HG03575 (cell line): ENCODE results near the gene PRKCH.

Source experiments
- ATAC-seq: cut with Tn5 transposase; IDR thresholded peaks from one replicate; pipeline ENCODE4 v1.9.1; 2021; ENCODE audit not compliant: unreplicated experiment, insufficient number of reproducible peaks, low FRiP score; ENCODE audit errors: extremely low read depth

PRKCH gene

GRCh38 chr14:61542848-61543790, 221.7 kb downstream of the PRKCH start:
- no peak for ATAC-seq

DNA sequence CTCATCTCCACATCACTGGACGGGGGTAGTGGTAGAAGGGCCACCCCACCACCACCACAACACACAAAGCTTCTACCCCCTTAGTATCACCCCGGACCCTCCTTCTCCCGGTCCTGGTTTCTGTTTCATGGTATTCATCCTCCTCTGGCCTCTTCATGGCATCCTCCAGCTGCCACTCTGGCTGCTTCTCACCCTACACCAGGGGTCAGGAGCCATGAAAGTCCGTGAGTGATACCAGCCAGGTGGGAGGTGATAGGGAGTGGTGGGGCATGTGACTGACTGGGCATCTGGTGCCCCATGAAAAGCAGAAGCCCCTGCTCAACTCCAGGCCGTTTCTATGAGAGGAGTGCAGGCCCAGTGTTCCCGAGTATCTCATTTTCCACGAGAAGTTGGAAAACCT, 222.6 kb downstream of the PRKCH start:
- no peak for ATAC-seq

GRCh38 chr14:61544448-61545330, 223.3 kb downstream of the PRKCH start:
- no peak for ATAC-seq

GRCh38 chr14:61545726-61546455, 224.5 kb downstream of the PRKCH start:
- ATAC-seq = no peak

DNA sequence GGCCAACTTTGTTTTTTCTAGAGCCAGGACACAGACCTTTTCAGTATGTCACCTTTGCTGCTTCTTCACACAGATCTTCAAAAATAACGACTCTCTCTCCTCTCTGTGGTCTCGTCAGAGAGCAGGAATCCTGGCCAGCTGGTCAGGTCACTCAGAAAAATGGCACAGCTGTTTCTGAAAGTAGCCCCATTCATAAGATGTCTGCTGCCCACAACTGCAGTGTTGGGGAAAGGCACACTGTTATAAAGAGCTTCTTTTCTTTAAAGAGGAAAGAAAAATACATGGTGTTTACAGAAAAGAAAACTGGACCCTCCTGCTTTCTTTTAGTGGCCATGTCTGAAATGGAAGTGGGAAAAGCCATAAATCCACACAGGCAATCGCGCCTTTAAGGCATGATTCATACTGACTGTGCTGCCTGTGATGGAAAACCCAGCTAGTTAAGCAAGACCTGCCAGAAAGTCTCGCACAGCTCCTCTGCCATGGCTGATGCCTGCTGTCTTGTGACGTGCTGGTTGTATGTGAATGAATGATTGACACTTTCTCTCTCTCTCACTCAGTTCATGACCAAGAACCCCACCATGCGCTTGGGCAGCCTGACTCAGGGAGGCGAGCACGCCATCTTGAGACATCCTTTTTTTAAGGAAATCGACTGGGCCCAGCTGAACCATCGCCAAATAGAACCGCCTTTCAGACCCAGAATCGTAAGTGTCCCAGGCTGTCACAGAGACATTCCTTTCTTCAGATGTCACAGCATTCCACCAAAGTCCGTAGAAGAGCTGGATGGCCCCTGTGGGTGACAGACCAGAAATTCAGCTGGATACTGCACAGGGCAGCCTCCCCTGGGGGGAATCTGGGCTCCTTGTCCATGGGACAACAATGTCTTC, 226.0 kb downstream of the PRKCH start:
- ATAC-seq = no peak

GRCh38 chr14:61549425-61549824, 228.0 kb downstream of the PRKCH start:
- ATAC-seq = no peak

- ATAC-seq = no peak
These were observed 230.0 kb downstream of the PRKCH start for GRCh38 chr14:61551384-61551783.

- ATAC-seq = no peak
These were observed 230.9 kb downstream of the PRKCH start for GRCh38 chr14:61552241-61552640.

- no peak for ATAC-seq
These were observed 232.6 kb downstream of the PRKCH start for GRCh38 chr14:61553730-61554641.

DNA sequence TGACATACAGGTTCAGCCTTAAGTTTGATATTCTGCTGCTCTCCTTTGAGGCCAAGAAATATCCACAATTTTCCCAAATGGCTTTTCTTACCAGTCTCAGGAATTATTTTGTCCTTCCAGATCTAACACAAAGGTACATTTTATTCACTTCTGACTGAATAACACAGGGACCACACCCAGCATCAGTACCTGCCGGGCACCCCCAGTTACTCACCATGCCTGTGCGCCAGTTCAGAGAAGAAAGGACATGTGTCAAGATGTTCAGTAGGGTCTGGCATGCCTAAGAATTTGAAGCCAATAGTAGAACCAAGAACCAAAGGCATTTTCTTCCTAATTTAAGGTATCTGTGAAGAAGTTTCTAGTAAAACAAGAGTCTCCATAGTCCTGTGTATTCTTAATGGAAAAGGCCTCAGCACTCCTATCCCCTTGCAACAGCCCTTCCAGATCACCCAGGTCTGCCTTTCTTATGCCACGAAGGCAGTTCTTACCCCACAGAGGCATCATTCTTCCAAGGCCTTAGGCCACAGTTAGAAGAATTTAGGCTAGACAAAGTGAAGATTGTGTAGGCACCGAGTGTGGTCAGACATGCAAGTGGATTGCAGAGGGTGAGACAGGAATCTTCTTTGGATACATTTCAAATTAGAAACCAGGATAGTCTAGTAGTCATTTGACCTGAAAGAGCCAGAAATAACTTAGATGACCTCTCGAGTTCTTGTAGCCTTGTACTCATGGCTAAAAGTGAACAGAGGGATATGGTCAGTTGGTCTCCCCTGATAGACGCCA, 233.9 kb downstream of the PRKCH start:
- no peak for ATAC-seq

DNA sequence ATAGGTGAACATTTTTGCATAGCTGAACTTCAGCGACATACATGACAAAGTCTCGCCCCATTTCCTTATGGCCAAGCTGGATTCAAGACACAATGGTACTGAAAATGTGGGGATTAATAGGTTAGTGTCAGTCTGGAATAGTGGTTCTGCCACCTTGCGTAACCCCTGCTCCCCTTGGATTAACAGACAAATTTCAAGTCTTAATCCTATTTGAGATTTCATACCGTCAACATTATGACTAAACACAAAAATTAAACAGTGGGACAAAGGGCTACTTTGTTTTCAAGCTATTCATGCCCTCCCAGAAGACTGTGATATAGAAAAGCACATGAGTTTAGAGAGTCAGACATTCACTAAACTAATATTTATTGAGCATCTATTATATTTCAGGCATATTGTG, 235.1 kb downstream of the PRKCH start:
- no peak for ATAC-seq

DNA sequence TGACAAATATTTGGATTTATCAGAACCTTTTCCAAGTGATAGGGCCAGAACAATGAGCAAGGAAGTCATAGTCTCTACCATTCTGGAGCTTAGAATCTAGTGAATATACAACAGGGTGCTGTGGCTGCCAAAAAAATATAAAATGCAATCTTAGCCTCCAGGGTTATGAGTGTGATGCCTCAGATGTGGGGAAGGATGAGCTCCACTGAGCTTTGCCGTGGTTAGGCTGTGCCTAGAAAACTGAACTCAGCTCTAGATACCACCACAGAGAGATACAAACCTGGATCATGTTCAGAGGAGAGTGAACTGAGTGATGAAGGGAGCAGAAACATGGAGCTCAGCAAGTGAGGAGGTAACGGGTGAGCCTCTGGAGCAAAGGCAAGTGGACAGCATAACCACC, 235.9 kb downstream of the PRKCH start:
- ATAC-seq = no peak

- ATAC-seq = no peak
These were observed 236.5 kb downstream of the PRKCH start for GRCh38 chr14:61557854-61558253.

DNA sequence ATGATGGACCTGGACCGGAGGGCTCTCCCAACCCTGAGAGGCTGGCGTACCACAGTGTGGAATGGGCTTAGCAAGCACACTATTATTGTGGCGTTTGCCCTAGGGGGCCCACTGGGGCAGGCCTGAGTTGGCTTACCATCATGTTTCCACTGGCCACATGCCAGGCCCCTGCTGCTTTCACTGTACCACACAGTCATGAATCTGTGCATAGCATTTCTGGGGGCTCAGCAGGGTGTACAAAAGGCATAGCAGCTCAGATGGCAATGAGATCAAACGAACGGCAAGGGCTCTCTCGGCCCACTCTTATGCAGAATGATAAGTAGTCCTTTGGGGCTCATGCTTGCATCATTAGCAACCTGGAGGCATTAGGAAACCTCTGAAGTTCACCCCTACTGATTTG, 236.9 kb downstream of the PRKCH start:
- ATAC-seq = no peak

DNA sequence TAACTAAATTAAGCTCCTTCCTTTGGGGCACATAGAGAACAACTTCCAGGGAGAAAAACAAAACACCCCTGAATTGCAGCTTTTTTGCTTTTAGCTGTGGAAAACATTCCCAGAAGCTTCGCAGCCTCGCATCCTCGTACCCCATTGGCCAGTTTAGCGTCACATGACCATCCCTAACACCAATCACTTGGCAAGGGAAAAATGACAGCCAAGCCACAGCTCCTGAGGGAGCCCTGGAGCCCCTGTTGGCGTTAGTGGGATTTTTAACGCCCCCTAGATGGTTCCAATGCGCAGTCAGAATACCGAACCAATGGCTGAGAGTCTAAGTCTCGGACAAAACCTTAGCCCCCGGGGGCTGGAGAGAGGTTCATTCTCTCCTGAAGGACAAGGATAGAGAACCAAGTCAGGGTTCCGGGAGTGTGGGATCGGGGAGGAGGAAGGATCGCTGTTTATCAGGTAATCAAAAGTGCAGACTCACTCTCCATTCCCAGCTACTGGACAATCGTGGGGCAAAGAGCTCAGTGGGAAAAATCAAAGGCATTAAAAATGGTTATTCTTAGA, 238.3 kb downstream of the PRKCH start:
- no peak for ATAC-seq

DNA sequence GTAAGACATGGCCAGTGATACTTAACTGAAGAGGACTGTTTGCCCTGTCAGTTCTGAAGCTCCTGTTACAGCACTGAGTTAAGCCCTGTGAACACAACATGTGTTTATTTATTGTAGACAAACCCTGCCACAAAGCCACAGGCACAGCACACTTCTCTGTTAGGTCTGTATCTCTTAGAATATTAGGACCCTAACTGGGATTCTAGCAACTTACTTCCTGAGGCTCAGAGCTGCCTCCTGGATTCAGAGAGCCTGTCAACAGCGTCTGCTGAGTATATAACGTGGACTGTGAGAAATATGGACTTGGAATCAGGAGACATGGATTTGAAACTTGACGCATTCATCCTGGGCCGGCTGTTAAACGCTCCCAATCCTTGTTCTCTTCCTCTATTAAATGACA, 238.9 kb downstream of the PRKCH start:
- no peak for ATAC-seq
